ENCODE measurements around the gene SPDYE3. TPM values are rescaled to one million over a fixed set of nuclear protein-coding genes. Genes with fewer than 3 reads are reported as not detected.
"Not testable (repeated sequence)": the region's sequence is repeated elsewhere in the genome, so short reads cannot be mapped to it uniquely, and the experiment has no call there.

Gene SPDYE3
- not detected in 2 replicates for total RNA-seq (2014; rRNA removed; shearing (Covaris generic))

- not testable (repeated sequence) for DNase-seq (ENCODE audit: low spot score)
Measured at GRCh38 chr7:100307402-100307801, at the start of gene SPDYE3. Gene SPDYE3, plus strand, starts transcription at chr7:100307702. Its CDS starts 184 bp downstream, at chr7:100307886.

GRCh38 chr7:100259984-100260383 lies 47.5 kb upstream of the SPDYE3 start:
- not testable (repeated sequence) for DNase-seq (ENCODE audit: low spot score)

- DNase-seq (ENCODE audit: low spot score) = not testable (repeated sequence)
Measured at GRCh38 chr7:100262896-100263295, 44.6 kb upstream of the SPDYE3 start.

GRCh38 chr7:100264223-100264622 lies 43.3 kb upstream of the SPDYE3 start:
- not testable (repeated sequence) for DNase-seq (ENCODE audit: low spot score)

GRCh38 chr7:100264669-100265165 lies 42.8 kb upstream of the SPDYE3 start:
- DNase-seq (ENCODE audit: low spot score) = peak; percentile 46

GRCh38 chr7:100265851-100266250 lies 41.7 kb upstream of the SPDYE3 start:
- DNase-seq (ENCODE audit: low spot score) = not testable (repeated sequence)

GRCh38 chr7:100266576-100267354 lies 40.7 kb upstream of the SPDYE3 start:
- no peak for DNase-seq (ENCODE audit: low spot score)

GRCh38 chr7:100267648-100268047 lies 39.9 kb upstream of the SPDYE3 start:
- no peak for DNase-seq (ENCODE audit: low spot score)

- not testable (repeated sequence) for DNase-seq (ENCODE audit: low spot score)
Measured at GRCh38 chr7:100268882-100269281, 38.6 kb upstream of the SPDYE3 start.

- peak; percentile 31 for DNase-seq (ENCODE audit: low spot score)
Measured at GRCh38 chr7:100269306-100270045, 38.0 kb upstream of the SPDYE3 start.

GRCh38 chr7:100270046-100270918 lies 37.2 kb upstream of the SPDYE3 start:
- DNase-seq (ENCODE audit: low spot score) = not testable (repeated sequence)

GRCh38 chr7:100270941-100271593 lies 36.4 kb upstream of the SPDYE3 start:
- not testable (repeated sequence) for DNase-seq (ENCODE audit: low spot score)

- peak; percentile 88 for DNase-seq (ENCODE audit: low spot score)
Measured at GRCh38 chr7:100271716-100272537, 35.6 kb upstream of the SPDYE3 start.

- not testable (repeated sequence) for DNase-seq (ENCODE audit: low spot score)
Measured at GRCh38 chr7:100272538-100272902, 35.0 kb upstream of the SPDYE3 start.

GRCh38 chr7:100275120-100275519 lies 32.4 kb upstream of the SPDYE3 start:
- DNase-seq (ENCODE audit: low spot score) = no peak

- not testable (repeated sequence) for DNase-seq (ENCODE audit: low spot score)
Measured at GRCh38 chr7:100276126-100276525, 31.4 kb upstream of the SPDYE3 start.

GRCh38 chr7:100282069-100282608 lies 25.4 kb upstream of the SPDYE3 start:
- DNase-seq (ENCODE audit: low spot score) = not testable (repeated sequence)

- DNase-seq (ENCODE audit: low spot score) = not testable (repeated sequence)
Measured at GRCh38 chr7:100283147-100283546, 24.4 kb upstream of the SPDYE3 start.

- not testable (repeated sequence) for DNase-seq (ENCODE audit: low spot score)
Measured at GRCh38 chr7:100287191-100287969, 20.1 kb upstream of the SPDYE3 start.

Measured in A172 (cell line).